ENCODE measurements around the gene MYO6.

- TF ChIP-seq SUZ12 (IDR thresholded peaks at IDR 0.05; ENCODE audit: extremely low read depth, insufficient read depth, insufficient read length), result no peak
- TF ChIP-seq ZNF274 (IDR thresholded peaks at IDR 0.05; ENCODE audit: low read depth, low read length), result no peak
Measured at GRCh38 chr6:75882734-75883133, 133.7 kb downstream of the MYO6 start.
